GM12865 (cell line): ENCODE results near the gene FOXO6.

Experiments
- DNase-seq: peaks from one replicate; pipeline ENCODE4 v3.0.0; 2010; ENCODE audit warnings: low read depth
- H3K4me3 ChIP-seq: 2 replicates; pipeline ENCODE4 v1.5.1; 2011; ENCODE audit warnings: mild to moderate bottlenecking, low read depth, low read length, control low read depth
- TF ChIP-seq, protein P1 (sequence below): IDR thresholded peaks from 2 replicates; pipeline ENCODE4 v1.5.1; 2011; ENCODE audit warnings: low read length, control low read depth, low read depth, inconsistent platforms; ENCODE audit not compliant: insufficient read depth; ENCODE audit errors: missing control alignments

Gene FOXO6

DNA sequence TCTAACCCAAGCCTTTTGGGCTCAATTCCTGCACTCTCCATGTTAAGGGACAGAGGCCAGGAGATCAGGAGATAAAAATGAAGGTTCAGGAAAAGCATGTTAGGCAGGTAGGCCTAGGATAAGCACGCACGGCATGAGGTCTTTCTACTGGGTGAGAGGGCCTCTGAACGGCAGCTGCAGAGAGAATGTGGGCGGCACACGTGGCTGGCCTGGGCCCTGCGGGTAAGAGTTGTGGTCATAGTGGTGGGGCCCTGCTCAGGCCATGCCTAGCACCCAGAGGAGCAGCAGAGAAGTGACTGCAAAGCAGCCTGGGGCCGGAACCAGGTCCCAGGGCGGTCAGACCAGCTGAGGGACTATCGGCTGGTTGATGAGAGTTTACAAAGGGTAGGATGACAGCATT is 7.5 kb upstream of the FOXO6 start:
- peak; percentile 88 for DNase-seq
- TF ChIP-seq, protein P1, sequence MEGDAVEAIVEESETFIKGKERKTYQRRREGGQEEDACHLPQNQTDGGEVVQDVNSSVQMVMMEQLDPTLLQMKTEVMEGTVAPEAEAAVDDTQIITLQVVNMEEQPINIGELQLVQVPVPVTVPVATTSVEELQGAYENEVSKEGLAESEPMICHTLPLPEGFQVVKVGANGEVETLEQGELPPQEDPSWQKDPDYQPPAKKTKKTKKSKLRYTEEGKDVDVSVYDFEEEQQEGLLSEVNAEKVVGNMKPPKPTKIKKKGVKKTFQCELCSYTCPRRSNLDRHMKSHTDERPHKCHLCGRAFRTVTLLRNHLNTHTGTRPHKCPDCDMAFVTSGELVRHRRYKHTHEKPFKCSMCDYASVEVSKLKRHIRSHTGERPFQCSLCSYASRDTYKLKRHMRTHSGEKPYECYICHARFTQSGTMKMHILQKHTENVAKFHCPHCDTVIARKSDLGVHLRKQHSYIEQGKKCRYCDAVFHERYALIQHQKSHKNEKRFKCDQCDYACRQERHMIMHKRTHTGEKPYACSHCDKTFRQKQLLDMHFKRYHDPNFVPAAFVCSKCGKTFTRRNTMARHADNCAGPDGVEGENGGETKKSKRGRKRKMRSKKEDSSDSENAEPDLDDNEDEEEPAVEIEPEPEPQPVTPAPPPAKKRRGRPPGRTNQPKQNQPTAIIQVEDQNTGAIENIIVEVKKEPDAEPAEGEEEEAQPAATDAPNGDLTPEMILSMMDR = no peak
- H3K4me3 ChIP-seq = no peak overlapping the region

DNA sequence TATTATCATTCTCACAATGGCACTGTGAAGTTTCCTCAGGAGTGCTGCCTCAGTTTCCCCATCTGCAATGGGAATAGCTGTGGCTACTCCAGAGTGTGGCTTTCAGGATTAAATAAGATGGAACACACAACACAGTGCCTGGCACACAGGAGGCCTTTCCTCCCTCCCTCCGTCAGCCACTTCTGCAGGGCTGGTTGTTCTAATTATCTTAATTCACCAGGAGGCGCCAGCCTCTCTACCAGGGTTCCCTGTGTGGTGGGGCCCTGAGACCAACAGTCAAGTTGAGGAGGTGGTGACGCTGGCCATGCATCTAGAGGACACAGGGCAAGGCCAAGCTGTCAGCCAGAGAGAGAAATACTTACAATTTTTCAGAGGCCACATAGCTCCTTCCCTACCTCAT is 6.3 kb upstream of the FOXO6 start:
- TF ChIP-seq, protein P1 = no peak
- no peak overlapping the region for H3K4me3 ChIP-seq
- DNase-seq = no peak

DNA sequence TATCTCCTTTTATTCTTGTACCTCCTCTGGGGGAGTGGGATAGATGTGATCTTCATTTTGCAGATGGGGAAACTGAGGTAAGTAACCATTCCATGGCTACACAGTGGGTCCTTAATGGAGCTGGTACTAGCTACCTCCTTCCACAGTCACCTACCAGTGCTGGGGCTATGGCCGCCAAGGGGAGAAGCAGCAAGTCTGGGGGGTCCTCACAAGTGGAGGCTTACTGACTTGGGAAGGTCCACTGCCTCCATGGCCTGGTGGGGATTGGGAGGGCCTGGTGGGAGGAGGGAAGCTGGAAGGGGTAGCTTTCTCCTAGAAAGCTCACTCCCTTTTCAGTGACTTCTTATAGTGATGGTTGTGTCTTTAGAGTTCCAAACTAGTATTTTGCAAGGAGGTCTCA is 5.9 kb upstream of the FOXO6 start:
- TF ChIP-seq, protein P1 = no peak
- no peak for DNase-seq
- no peak overlapping the region for H3K4me3 ChIP-seq

GRCh38 chr1:41355761-41356160 is 5.5 kb upstream of the FOXO6 start:
- DNase-seq = no peak
- no peak overlapping the region for H3K4me3 ChIP-seq
- TF ChIP-seq, protein P1 = no peak

DNA sequence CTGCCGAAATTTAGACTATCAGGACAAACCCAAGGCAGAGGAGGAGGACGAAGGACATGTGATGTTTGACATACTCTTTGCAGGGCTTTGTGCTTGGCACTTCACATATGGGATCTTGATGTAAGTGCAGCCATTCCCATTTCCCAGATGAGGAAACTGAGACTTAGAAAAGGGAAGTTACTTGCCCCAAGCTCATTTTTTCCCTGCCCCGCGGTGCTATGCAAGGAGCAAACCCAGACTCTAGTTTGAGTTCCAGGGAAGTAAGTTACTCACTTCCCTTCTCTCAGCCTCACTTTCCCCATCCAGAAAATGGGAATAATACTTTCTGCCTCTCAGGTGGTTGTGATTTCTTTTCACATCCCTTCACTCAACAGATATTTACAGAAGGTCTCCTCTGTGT is 4.5 kb upstream of the FOXO6 start:
- TF ChIP-seq, protein P1 = no peak
- H3K4me3 ChIP-seq = no peak overlapping the region
- DNase-seq = no peak

- H3K4me3 ChIP-seq = no peak overlapping the region
- no peak for DNase-seq
- TF ChIP-seq, protein P1 = no peak
These were observed 3.7 kb upstream of the FOXO6 start for GRCh38 chr1:41357451-41358101.

- H3K4me3 ChIP-seq = no peak overlapping the region
- TF ChIP-seq, protein P1 = no peak
- DNase-seq = no peak
These were observed 2.9 kb upstream of the FOXO6 start for GRCh38 chr1:41358131-41359021.
